Spleen (tissue), 7 donors: ENCODE results near the gene PDZD2.

ENCODE experiments used
- POLR2A ChIP-seq, 3 donors: fragments of 450-650 bp; IDR thresholded peaks; one replicate each; pipeline ENCODE4 v1.5.1; 2017; ENCODE audit warnings: antibody characterized with exemption in 3 of 3, mild to moderate bottlenecking in 1 of 3
- POLR2AphosphoS5 ChIP-seq, 3 donors: sonication (generic); formaldehyde crosslinking; IDR thresholded peaks; one replicate each; pipeline ENCODE4 v1.5.1; 2017; ENCODE audit warnings: antibody characterized with exemption in 3 of 3
- TF ChIP-seq, protein P1 (sequence below), 11 experiments: fragments of 200-600 bp in 7 of 11; fragments of 450-650 bp in 4 of 11; sonication (generic) in 4 of 11; IDR thresholded peaks in 8 of 11; conservative IDR thresholded peaks in 3 of 11; 1 replicate in 7 of 11; 2 replicates in 4 of 11; pipeline versions ENCODE4 v1.4.0 to v1.8.0; 2016 to 2021; ENCODE audit warnings: antibody characterized with exemption in 11 of 11, inconsistent platforms in 4 of 11, mild to moderate bottlenecking in 1 of 11
- donor health status: DM: no; HTN: no; CAD: no; lungs with moderate emphysema.
- donor health status: DM: no; HTN: no; CAD: no.
- donor health status: DM: no; HTN: no; CAD: no.

GRCh38 chr5:32020271-32020670, 381.3 kb downstream of the PDZD2 start:
- TF ChIP-seq POLR2AphosphoS5 (IDR thresholded peaks at IDR 0.05) (no peak), POLR2A (IDR thresholded peaks at IDR 0.05) (no peak)
- TF ChIP-seq, protein P1, sequence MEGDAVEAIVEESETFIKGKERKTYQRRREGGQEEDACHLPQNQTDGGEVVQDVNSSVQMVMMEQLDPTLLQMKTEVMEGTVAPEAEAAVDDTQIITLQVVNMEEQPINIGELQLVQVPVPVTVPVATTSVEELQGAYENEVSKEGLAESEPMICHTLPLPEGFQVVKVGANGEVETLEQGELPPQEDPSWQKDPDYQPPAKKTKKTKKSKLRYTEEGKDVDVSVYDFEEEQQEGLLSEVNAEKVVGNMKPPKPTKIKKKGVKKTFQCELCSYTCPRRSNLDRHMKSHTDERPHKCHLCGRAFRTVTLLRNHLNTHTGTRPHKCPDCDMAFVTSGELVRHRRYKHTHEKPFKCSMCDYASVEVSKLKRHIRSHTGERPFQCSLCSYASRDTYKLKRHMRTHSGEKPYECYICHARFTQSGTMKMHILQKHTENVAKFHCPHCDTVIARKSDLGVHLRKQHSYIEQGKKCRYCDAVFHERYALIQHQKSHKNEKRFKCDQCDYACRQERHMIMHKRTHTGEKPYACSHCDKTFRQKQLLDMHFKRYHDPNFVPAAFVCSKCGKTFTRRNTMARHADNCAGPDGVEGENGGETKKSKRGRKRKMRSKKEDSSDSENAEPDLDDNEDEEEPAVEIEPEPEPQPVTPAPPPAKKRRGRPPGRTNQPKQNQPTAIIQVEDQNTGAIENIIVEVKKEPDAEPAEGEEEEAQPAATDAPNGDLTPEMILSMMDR (IDR thresholded peaks at IDR 0.05 in 8 of 11, conservative IDR thresholded peaks at IDR 0.05 in 3 of 11): no peak
